Uterus (tissue), 2 donors: ENCODE data around the gene KYAT1.

Source experiments
- CTCF ChIP-seq, 4 experiments: fragments of 200-600 bp in 2 of 4; fragments of 450-650 bp in 2 of 4; sonication (generic) in 2 of 4; IDR thresholded peaks; one replicate each; pipeline ENCODE4 v1.5.1; 2016 to 2019; ENCODE audit warnings: antibody characterized with exemption in 4 of 4, mild to moderate bottlenecking in 2 of 4, moderate library complexity in 1 of 4
- POLR2A ChIP-seq, 2 donors: fragments of 450-650 bp; IDR thresholded peaks; one replicate each; pipeline ENCODE4 v1.6.1; 2016; ENCODE audit warnings: antibody characterized with exemption in 2 of 2, mild to moderate bottlenecking in 1 of 2, moderate library complexity in 1 of 2

- TF ChIP-seq CTCF (IDR thresholded peaks at IDR 0.05) = no peak
- TF ChIP-seq POLR2A (IDR thresholded peaks at IDR 0.05) = no peak
Measured at GRCh38 chr9:128810873-128811272, 70.9 kb downstream of the KYAT1 start.
